Ovary (tissue), 9 donors: ENCODE measurements around the gene YARS2. TPM values are rescaled to one million over a fixed set of nuclear protein-coding genes. Genes with fewer than 3 reads are reported as not detected.

Experiments used
- DNase-seq, 5 donors: peaks; one replicate each; pipeline ENCODE4 v3.0.0-alpha.2; 2019 to 2020
- H3K27ac ChIP-seq, 2 donors: fragments of 200-600 bp; one replicate each; pipeline versions ENCODE4 v1.5.1 to v1.8.0; 2019 to 2022
- H3K27me3 ChIP-seq: fragments of 200-600 bp; one replicate; pipeline ENCODE4 v1.8.0; 2022
- H3K36me3 ChIP-seq: fragments of 200-600 bp; sonication (generic); one replicate; pipeline ENCODE4 v1.5.1; 2019
- H3K4me1 ChIP-seq: one replicate; pipeline ENCODE4 v1.8.1; 2013; ENCODE audit warnings: mild to moderate bottlenecking, moderate library complexity; ENCODE audit not compliant: insufficient read depth
- H3K4me3 ChIP-seq: fragments of 200-600 bp; sonication (generic); one replicate; pipeline ENCODE4 v1.5.1; 2017
- H3K9me3 ChIP-seq, 2 donors: fragments of 200-600 bp in 1 of 2; sonication (generic) in 1 of 2; one replicate each; pipeline versions ENCODE4 v1.5.1 to v1.8.1; 2013 to 2019; ENCODE audit warnings: mild to moderate bottlenecking in 1 of 2, moderate library complexity in 1 of 2
- CTCF ChIP-seq, 3 donors: fragments of 450-650 bp in 2 of 3; fragments of 200-600 bp in 1 of 3; IDR thresholded peaks; one replicate each; pipeline versions ENCODE4 v1.5.1 to v1.8.0; 2016 to 2022; ENCODE audit warnings: antibody characterized with exemption in 3 of 3, mild to moderate bottlenecking in 1 of 3
- EP300 ChIP-seq: sonication (generic); formaldehyde crosslinking; IDR thresholded peaks from one replicate; pipeline ENCODE4 v1.6.1; 2017; ENCODE audit warnings: antibody characterized with exemption
- POLR2A ChIP-seq: fragments of 450-650 bp; IDR thresholded peaks from one replicate; pipeline ENCODE4 v1.6.1; 2017; ENCODE audit warnings: antibody characterized with exemption, mild to moderate bottlenecking, moderate library complexity
- WGBS, 3 donors: extraction: QIAGEN DNeasy Blood & Tissue Kit in 1 of 3; methylation state at CpG; one replicate each; pipeline versions ENCODE4 v1.1.5 to v1.1.7; 2013 to 2017; 5-methylcytosine and 5-hydroxymethylcytosine counted together
- intact Hi-C, 4 donors: fragments of 100-400 bp; cut with DNase I; formaldehyde crosslinking; loops; one replicate each; pipeline versions ENCODE4 v1.11.0 to v1.15.1; 2022 to 2023
- polyA plus RNA-seq, 2 donors: library from polyadenylated mRNA; stranded (reverse); fragments of 200-250 nt in 1 of 2; fragments of 350-450 nt in 1 of 2; fragmentation: Illumina TruSeq in 1 of 2; extraction: RNeasy Lipid Tissue Mini Kit (QIAGEN cat#74804) in 1 of 2; gene quantifications; one replicate each; pipeline ENCODE4 v1.2.3, GENCODE V29; 2013 to 2014
- total RNA-seq, 7 donors: library from RNA; depleted of rRNA in 2 of 7; stranded (reverse); fragments of >200 nt in 2 of 7; fragmentation: NEBNext Ultra II Directional in 3 of 7; extraction: Animal tissue kit (Norgen Biotek cat#: 25700) in 3 of 7; gene quantifications; one replicate each; pipeline versions ENCODE4 v1.1.0 to v1.2.4, GENCODE V29; 2016 to 2023
- donor health status: DM: no; HTN: no; CAD: no; lungs with moderate emphysema.
- donor health status: DM: no; HTN: no; CAD: no.
- donor health status: Bipolar disorder and iron deficiency.
- donor health status: DM: yes; HTN: yes; CAD: no.
- donor health status: DM: no; HTN: no; CAD: no.
- donor health status: DM: yes; HTN: yes; CAD: no.

Gene YARS2
- total and polyA plus RNA-seq, 9 donors = 9.4 to 20.6 (median 12.9) TPM

GRCh38 chr12:32780071-32780470, 24.4 kb upstream of the YARS2 start:
- intact Hi-C loops = no loop called here
- H3K27me3 ChIP-seq = no peaks in the 10 kb centered on the region
- no peak overlapping the region for H3K27ac ChIP-seq
- H3K4me3 ChIP-seq = no peak overlapping the region
- no peaks in the 10 kb centered on the region for H3K4me1 ChIP-seq
- H3K36me3 ChIP-seq = no peaks in the 10 kb centered on the region
- no peak for TF ChIP-seq POLR2A
- no peak for TF ChIP-seq CTCF (IDR thresholded peaks at IDR 0.05)
- TF ChIP-seq EP300 = no peak
- DNase-seq = no peak
- H3K9me3 ChIP-seq = no peaks in the 10 kb centered on the region
- WGBS, 3 donors = 2 to 6% (median 3%) methylated on average over 1 of the region's 1 CpG

GRCh38 chr12:32777691-32778175, 22.0 kb upstream of the YARS2 start:
- Histone ChIP-seq H3K9me3 (no peaks in the 10 kb centered on the region), H3K27me3 (no peaks in the 10 kb centered on the region), H3K36me3 (no peaks in the 10 kb centered on the region), H3K27ac (no peak overlapping the region), H3K4me1 (no peaks in the 10 kb centered on the region), H3K4me3 (no peak overlapping the region)
- DNase-seq = no peak
- intact Hi-C loops = no loop called here
- TF ChIP-seq POLR2A = no peak
- whole genome bisulfite sequencing, 3 donors = 9 to 33% (median 14%) methylated on average over 6 of the region's 6 CpGs

- TF ChIP-seq EP300 (no peak), CTCF (IDR thresholded peaks at IDR 0.05) (no peak), POLR2A (no peak)
- no peaks in the 10 kb centered on the region for H3K36me3 ChIP-seq
- DNase-seq = no peak
- H3K27me3 ChIP-seq = no peaks in the 10 kb centered on the region
- H3K9me3 ChIP-seq = no peaks in the 10 kb centered on the region
- 8 to 31% (median 10%) methylated on average over 5 of the region's 5 CpGs for WGBS, 3 donors
- intact Hi-C loops = no loop called here
- H3K4me1 ChIP-seq = no peaks in the 10 kb centered on the region
- no peak overlapping the region for H3K4me3 ChIP-seq
- no peak overlapping the region for H3K27ac ChIP-seq
Measured at GRCh38 chr12:32777159-32777558, 21.5 kb upstream of the YARS2 start.

- Histone ChIP-seq H3K4me1 (no peaks in the 10 kb centered on the region), H3K27me3 (no peaks in the 10 kb centered on the region), H3K9me3 (no peaks in the 10 kb centered on the region), H3K4me3 (no peak overlapping the region), H3K27ac (no peak overlapping the region), H3K36me3 (no peaks in the 10 kb centered on the region)
- WGBS, 3 donors = 93 to 94% (median 94%) methylated on average over 4 of the region's 4 CpGs
- intact Hi-C loops = no loop called here
- DNase-seq = no peak
- TF ChIP-seq EP300 = no peak
- TF ChIP-seq CTCF (IDR thresholded peaks at IDR 0.05) = no peak
Measured at GRCh38 chr12:32776258-32776657, 20.6 kb upstream of the YARS2 start.

- WGBS, 3 donors = 19 to 33% (median 22%) methylated on average over 6 of the region's 6 CpGs
- no peak for DNase-seq
- no peak overlapping the region for H3K4me3 ChIP-seq
- no peak overlapping the region for H3K27ac ChIP-seq
- no peaks in the 10 kb centered on the region for H3K27me3 ChIP-seq
- no peaks in the 10 kb centered on the region for H3K36me3 ChIP-seq
- H3K4me1 ChIP-seq = no peaks in the 10 kb centered on the region
- TF ChIP-seq CTCF (IDR thresholded peaks at IDR 0.05) (no peak), EP300 (no peak), POLR2A (no peak)
- no peaks in the 10 kb centered on the region for H3K9me3 ChIP-seq
- intact Hi-C loops = no loop called here
Measured at GRCh38 chr12:32773691-32774090, 18.0 kb upstream of the YARS2 start.
